ENCODE results near the gene MYO1F.
"Not testable (repeated sequence)": the region's sequence is repeated elsewhere in the genome, so short reads cannot be mapped to it uniquely, and the experiment has no call there.

Gene MYO1F

GRCh38 chr19:8577247-8577646, at the start of gene MYO1F:
MYO1F (minus strand) TSS chr19:8577442; CDS start chr19:8577309, 133 bp downstream.
- DNase-seq, result peak; percentile 83

GRCh38 chr19:8626842-8627241, 49.6 kb upstream of the MYO1F start:
- no peak for DNase-seq

GRCh38 chr19:8622886-8623285, 45.6 kb upstream of the MYO1F start:
- DNase-seq, result peak; percentile 50

GRCh38 chr19:8618751-8619150, 41.5 kb upstream of the MYO1F start:
- no peak for DNase-seq

GRCh38 chr19:8617984-8618383, 40.7 kb upstream of the MYO1F start:
- DNase-seq, result no peak

GRCh38 chr19:8617325-8617724, 40.1 kb upstream of the MYO1F start:
- not testable (repeated sequence) for DNase-seq

GRCh38 chr19:8616861-8617260, 39.6 kb upstream of the MYO1F start:
- no peak for DNase-seq

GRCh38 chr19:8615813-8616596, 38.8 kb upstream of the MYO1F start:
- DNase-seq, result peak; percentile 84

GRCh38 chr19:8615024-8615423, 37.8 kb upstream of the MYO1F start:
- no peak for DNase-seq

- DNase-seq, result no peak
These were observed 37.2 kb upstream of the MYO1F start for GRCh38 chr19:8614455-8614854.

GRCh38 chr19:8612807-8613171, 35.5 kb upstream of the MYO1F start:
- no peak for DNase-seq

- DNase-seq, result peak; percentile 36
These were observed 34.9 kb upstream of the MYO1F start for GRCh38 chr19:8611877-8612806.

GRCh38 chr19:8611391-8611876, 34.2 kb upstream of the MYO1F start:
- DNase-seq, result peak; percentile 52

GRCh38 chr19:8610936-8611300, 33.7 kb upstream of the MYO1F start:
- no peak for DNase-seq

- DNase-seq, result peak; percentile 71
These were observed 33.0 kb upstream of the MYO1F start, which contains the start of gene ADAMTS10 for GRCh38 chr19:8610041-8610935. ADAMTS10 (minus strand) TSS chr19:8610715; CDS start chr19:8605710, 5,005 bp downstream.

GRCh38 chr19:8609279-8610040, 32.2 kb upstream of the MYO1F start:
- peak; percentile 71 for DNase-seq

GRCh38 chr19:8608941-8609278, 31.7 kb upstream of the MYO1F start:
- DNase-seq, result no peak

GRCh38 chr19:8607386-8607785, 30.1 kb upstream of the MYO1F start:
- no peak for DNase-seq

- no peak for DNase-seq
These were observed 28.3 kb upstream of the MYO1F start for GRCh38 chr19:8605514-8605913.

- DNase-seq, result no peak
These were observed 24.6 kb upstream of the MYO1F start for GRCh38 chr19:8601796-8602195.

- DNase-seq, result no peak
These were observed 23.6 kb upstream of the MYO1F start for GRCh38 chr19:8600816-8601215.

- DNase-seq, result no peak
These were observed 22.8 kb upstream of the MYO1F start for GRCh38 chr19:8600064-8600463.
